Activated CD8-positive, alpha-beta memory T cell treated with anti-CD3 and anti-CD28 coated beads for 48 hours (primary cell): ENCODE data around the gene KCNIP1.

Experiments used
- DNase-seq, 3 experiments: peaks; one replicate each; pipeline ENCODE4 v3.0.0-alpha.2; 2020; ENCODE audit warnings: low read depth in 2 of 3, low spot score in 2 of 3

KCNIP1 gene

GRCh38 chr5:170769898-170770416 is 266.1 kb downstream of the KCNIP1 start:
- DNase-seq = no peak

- no peak for DNase-seq
Observed at GRCh38 chr5:170771496-170771895, 267.7 kb downstream of the KCNIP1 start.

GRCh38 chr5:170773024-170773985 is 269.5 kb downstream of the KCNIP1 start:
- no peak for DNase-seq

GRCh38 chr5:170774831-170775230 is 271.0 kb downstream of the KCNIP1 start:
- no peak for DNase-seq

GRCh38 chr5:170781946-170782345 is 278.1 kb downstream of the KCNIP1 start:
- no peak for DNase-seq

- no peak for DNase-seq
Observed at GRCh38 chr5:170782438-170782837, 278.6 kb downstream of the KCNIP1 start.

GRCh38 chr5:170783498-170784247 is 279.9 kb downstream of the KCNIP1 start, which contains the start of gene GABRP:
Gene GABRP (plus strand): TSS chr5:170783725. CDS start chr5:170788616, 4,891 bp downstream.
- DNase-seq = no peak

GRCh38 chr5:170785416-170785815 is 281.6 kb downstream of the KCNIP1 start:
- no peak for DNase-seq
